AG10803 (cell line): ENCODE results near the gene NPDC1.

Experiments used
- DNase-seq: peaks from one replicate; pipeline ENCODE4 v3.0.0; 2010; ENCODE audit warnings: low read depth
- H3K4me3 ChIP-seq: 2 replicates; pipeline ENCODE4 v1.5.1; 2011; ENCODE audit warnings: mild to moderate bottlenecking, low read length, control low read depth
- TF ChIP-seq, protein P1 (sequence below): conservative IDR thresholded peaks from 2 replicates; pipeline ENCODE4 v1.5.1; 2011; ENCODE audit warnings: mild to moderate bottlenecking, low read length, control low read depth, inconsistent platforms

NPDC1 gene

GRCh38 chr9:137029058-137029936 lies 16.7 kb downstream of the NPDC1 start:
- peak; percentile 32 for DNase-seq
- TF ChIP-seq, protein P1, sequence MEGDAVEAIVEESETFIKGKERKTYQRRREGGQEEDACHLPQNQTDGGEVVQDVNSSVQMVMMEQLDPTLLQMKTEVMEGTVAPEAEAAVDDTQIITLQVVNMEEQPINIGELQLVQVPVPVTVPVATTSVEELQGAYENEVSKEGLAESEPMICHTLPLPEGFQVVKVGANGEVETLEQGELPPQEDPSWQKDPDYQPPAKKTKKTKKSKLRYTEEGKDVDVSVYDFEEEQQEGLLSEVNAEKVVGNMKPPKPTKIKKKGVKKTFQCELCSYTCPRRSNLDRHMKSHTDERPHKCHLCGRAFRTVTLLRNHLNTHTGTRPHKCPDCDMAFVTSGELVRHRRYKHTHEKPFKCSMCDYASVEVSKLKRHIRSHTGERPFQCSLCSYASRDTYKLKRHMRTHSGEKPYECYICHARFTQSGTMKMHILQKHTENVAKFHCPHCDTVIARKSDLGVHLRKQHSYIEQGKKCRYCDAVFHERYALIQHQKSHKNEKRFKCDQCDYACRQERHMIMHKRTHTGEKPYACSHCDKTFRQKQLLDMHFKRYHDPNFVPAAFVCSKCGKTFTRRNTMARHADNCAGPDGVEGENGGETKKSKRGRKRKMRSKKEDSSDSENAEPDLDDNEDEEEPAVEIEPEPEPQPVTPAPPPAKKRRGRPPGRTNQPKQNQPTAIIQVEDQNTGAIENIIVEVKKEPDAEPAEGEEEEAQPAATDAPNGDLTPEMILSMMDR = peak; percentile 81
- H3K4me3 ChIP-seq = peak overlapping the region; percentile 57

GRCh38 chr9:137028263-137029057 lies 17.5 kb downstream of the NPDC1 start:
- TF ChIP-seq, protein P1 = peak; percentile 43
- DNase-seq = peak; percentile 29

DNA sequence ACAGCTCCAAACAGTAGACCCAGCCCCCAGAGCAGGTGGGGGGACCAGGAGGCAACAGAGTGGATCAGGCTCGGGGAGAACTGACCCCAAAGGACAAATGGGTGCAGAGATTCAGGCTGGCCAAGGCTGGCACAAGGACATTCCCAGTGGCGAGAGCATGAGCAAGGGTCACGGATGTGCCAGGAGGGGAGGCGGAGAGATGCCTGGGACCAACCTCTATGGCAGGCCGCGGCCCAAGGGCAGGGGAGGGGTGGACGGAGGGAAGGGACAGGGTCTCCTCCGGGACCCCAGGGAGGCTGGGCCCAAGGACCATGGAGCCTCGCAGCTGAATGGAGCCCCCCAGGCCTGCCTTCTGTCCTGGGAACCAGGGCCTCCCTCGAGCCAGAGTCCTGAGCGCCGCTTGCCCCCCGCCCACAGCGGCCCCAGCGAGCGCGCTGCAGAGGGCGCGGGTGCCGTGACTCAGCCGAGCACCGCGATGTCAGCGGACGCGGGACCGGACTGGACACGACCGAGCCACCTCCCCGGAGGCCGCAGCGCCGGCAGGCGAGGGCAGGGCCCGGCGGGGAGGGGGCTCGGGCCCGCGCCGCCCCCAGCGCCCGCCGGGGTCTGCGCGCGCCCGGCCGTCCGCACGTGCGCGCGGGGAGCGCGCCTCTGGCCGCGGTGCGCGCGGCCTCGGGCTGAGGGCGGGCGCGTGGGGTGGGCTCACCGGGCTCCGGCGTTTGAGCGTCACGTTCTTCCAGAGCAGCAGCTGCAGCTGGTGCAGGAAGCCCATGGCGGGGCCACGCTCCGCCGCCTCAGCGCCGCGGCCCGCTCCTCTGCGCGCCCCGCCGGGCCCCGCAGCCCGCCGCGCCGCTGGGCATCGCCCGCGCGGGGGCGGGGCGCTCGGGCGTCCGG lies 18.4 kb downstream of the NPDC1 start, which contains the start of gene ABCA2:
Gene ABCA2 (minus strand): TSS at position 869 of the 894 bp plus-strand sequence. CDS start 97 bp downstream, at position 772.
- peak within 1 kb of the TSS; percentile 59 for H3K4me3 ChIP-seq
- peak; percentile 12 for DNase-seq
- TF ChIP-seq, protein P1 = no peak

More at GRCh38 chr9:137028263-137029057, 17.5 kb downstream of the NPDC1 start:
- peak overlapping the region; percentile 57 for H3K4me3 ChIP-seq

- no peak for DNase-seq
- H3K4me3 ChIP-seq = peak overlapping the region; percentile 59
- TF ChIP-seq, protein P1 = no peak
These were observed 19.1 kb downstream of the NPDC1 start for GRCh38 chr9:137026828-137027227.

GRCh38 chr9:137026384-137026783 lies 19.6 kb downstream of the NPDC1 start:
- DNase-seq = no peak
- no peak overlapping the region for H3K4me3 ChIP-seq
- TF ChIP-seq, protein P1 = no peak

DNA sequence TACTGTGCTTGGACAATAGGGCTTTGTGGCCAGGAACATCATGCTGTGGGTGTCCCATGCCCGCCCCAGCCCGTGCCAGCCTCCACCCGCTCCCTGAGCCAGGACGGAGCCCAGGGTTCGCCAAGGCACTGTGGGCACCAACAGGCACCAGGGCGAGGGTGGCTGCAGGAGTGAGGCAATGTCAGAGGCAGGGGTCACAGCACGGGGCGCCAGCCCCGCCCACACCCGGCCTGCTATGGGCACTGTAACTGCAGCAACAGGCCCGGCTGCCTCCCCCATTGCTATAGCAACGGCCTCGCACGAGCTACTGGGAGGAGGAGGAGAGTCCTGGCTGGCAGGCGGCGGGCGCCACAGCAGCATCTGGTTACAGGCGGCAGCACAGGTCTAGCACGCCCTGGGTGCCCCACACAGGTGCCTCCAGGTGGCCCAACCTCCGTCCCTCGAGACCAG lies 20.4 kb downstream of the NPDC1 start:
- TF ChIP-seq, protein P1 = no peak
- DNase-seq = no peak
- H3K4me3 ChIP-seq = no peak overlapping the region
